ENCODE data around the gene CADM2. TPM values are rescaled to one million over a fixed set of nuclear protein-coding genes. Genes with fewer than 3 reads are reported as not detected.

Gene CADM2
- total RNA-seq, 1 experiment from 2014 or later: 10.9 TPM

GRCh38 chr3:85254738-85255137, 295.9 kb downstream of the CADM2 start:
- H4K20me1 ChIP-seq (ENCODE audit: control insufficient read depth, insufficient read depth, insufficient read length): no peaks in the 10 kb centered on the region
- no CpG with 5 or more reads among the region's 3 CpGs for WGBS (ENCODE audit: extremely low coverage, insufficient read length, low lambda C conversion rate)
- H3K23ac ChIP-seq (ENCODE audit: insufficient read length, low read depth, low read length): no peak overlapping the region
- no peak overlapping the region for H2BK5ac ChIP-seq (ENCODE audit: insufficient read length, low read length)
- H3K79me2 ChIP-seq (ENCODE audit: insufficient read depth, low read length): no peaks in the 10 kb centered on the region
- Mint-ChIP-seq H3K4me3 (no peak overlapping the region), H3K27ac (peak overlapping the region in 1 of 3 experiments; percentile 48; a peak in 2 of 7 replicates), H3K4me1 (peaks cover 11 to 13% of the 10 kb centered on the region in 2 experiments), H3K36me3 (ENCODE audit: insufficient read depth in 1 of 3, low read depth in 3 of 3) (no peaks in the 10 kb centered on the region), H3K27me3 (ENCODE audit: low read depth) (no peaks in the 10 kb centered on the region), H3K9me3 (no peaks in the 10 kb centered on the region)
- H2BK20ac ChIP-seq (ENCODE audit: low read depth, low read length, poor library complexity, severe bottlenecking): no peak overlapping the region
- no peaks in the 10 kb centered on the region for H3K23me2 ChIP-seq (ENCODE audit: insufficient read length, low read depth, low read length, poor library complexity, severe bottlenecking)
- H3K27ac ChIP-seq (ENCODE audit: insufficient read length, low read depth, low read length): no peak overlapping the region
- no peak overlapping the region for H2BK15ac ChIP-seq (ENCODE audit: low read depth, low read length)
- H2BK120ac ChIP-seq (ENCODE audit: low read depth, low read length, poor library complexity, severe bottlenecking): no peak overlapping the region
- no peaks in the 10 kb centered on the region for H3K4me1 ChIP-seq (ENCODE audit: insufficient read depth, low read length)
- H3K9ac ChIP-seq (ENCODE audit: extremely low read depth, insufficient read length, low read length): no peak overlapping the region
- no peak overlapping the region for H2BK12ac ChIP-seq (ENCODE audit: insufficient read length, low read depth, low read length)
- H2AFZ ChIP-seq (ENCODE audit: low read length): no peak overlapping the region
- no peak overlapping the region for H3K14ac ChIP-seq (ENCODE audit: insufficient read depth, low read length)
- no peak overlapping the region for H2AK5ac ChIP-seq (ENCODE audit: insufficient read length, low read length)
- H3K18ac ChIP-seq (ENCODE audit: insufficient read length, low read depth, low read length): no peak overlapping the region
- DNase-seq: no peak
- no peak for TF ChIP-seq CTCF (conservative IDR thresholded peaks at IDR 0.05)
- no peak overlapping the region for H4K5ac ChIP-seq (ENCODE audit: insufficient read length, low read depth, low read length)
- H4K8ac ChIP-seq (replicated peaks; ENCODE audit: insufficient read length, low read depth, low read length): no peak overlapping the region
- H3K27me3 ChIP-seq (ENCODE audit: insufficient read depth, low read length): no peaks in the 10 kb centered on the region
- H3K56ac ChIP-seq (ENCODE audit: insufficient read length, low read depth, low read length): no peak overlapping the region
- no peak overlapping the region for H3K4ac ChIP-seq (ENCODE audit: low read depth, low read length)
- no peak overlapping the region for H3T11ph ChIP-seq (ENCODE audit: low read length)
- H3K9me3 ChIP-seq (ENCODE audit: control insufficient read depth, low read depth, low read length): no peaks in the 10 kb centered on the region
- H3K79me1 ChIP-seq (ENCODE audit: insufficient read depth, low read depth, low read length, poor library complexity, severe bottlenecking): no peaks in the 10 kb centered on the region
- H3K4me2 ChIP-seq (ENCODE audit: insufficient read depth, insufficient read length, low read length): no peak overlapping the region
- no peak overlapping the region for H4K91ac ChIP-seq (ENCODE audit: insufficient read length, low read depth, low read length)

All from H9 (cell line).